Right lobe of liver (tissue), 6 donors: ENCODE measurements around the gene KRTAP9-9. TPM values are rescaled to one million over a fixed set of nuclear protein-coding genes. Genes with fewer than 3 reads are reported as not detected.
"Not testable (repeated sequence)": the region's sequence is repeated elsewhere in the genome, so short reads cannot be mapped to it uniquely, and the experiment has no call there.

ENCODE experiments used
- ATAC-seq, 4 donors: fragments of 200-7000 bp; cut with Tn5 transposase; one replicate each; pipeline ENCODE4 v1.9.1; 2020; ENCODE audit warnings: mild to moderate bottlenecking in 4 of 4, moderate library complexity in 4 of 4
- DNase-seq, 3 donors: peaks; one replicate each; pipeline ENCODE4 v3.0.0-alpha.2; 2020
- H3K27ac ChIP-seq, 3 donors: fragments of 200-600 bp; one replicate each; pipeline ENCODE4 v1.8.0; 2022
- H3K27me3 ChIP-seq, 2 donors: fragments of 200-600 bp; one replicate each; pipeline ENCODE4 v1.8.0; 2022
- H3K36me3 ChIP-seq, 4 donors: fragments of 200-600 bp; sonication (generic) in 1 of 4; one replicate each; pipeline versions ENCODE4 v1.5.1 to v1.8.0; 2017 to 2022; ENCODE audit warnings: control low read depth in 1 of 4
- H3K4me1 ChIP-seq, 4 donors: fragments of 200-600 bp; sonication (generic) in 1 of 4; one replicate each; pipeline versions ENCODE4 v1.5.1 to v1.8.0; 2017 to 2022; ENCODE audit warnings: control low read depth in 1 of 4
- H3K4me3 ChIP-seq, 3 donors: fragments of 200-600 bp; one replicate each; pipeline ENCODE4 v1.8.0; 2022
- H3K9me3 ChIP-seq, 4 donors: fragments of 200-600 bp; sonication (generic) in 1 of 4; one replicate each; pipeline versions ENCODE4 v1.5.1 to v1.8.0; 2017 to 2022; ENCODE audit warnings: control low read depth in 1 of 4
- POLR2A ChIP-seq: fragments of 450-650 bp; IDR thresholded peaks from one replicate; pipeline ENCODE4 v1.6.1; 2017; ENCODE audit warnings: antibody characterized with exemption, mild to moderate bottlenecking
- WGBS: methylation state at CpG from one replicate; pipeline ENCODE4 v1.1.6; 2018; ENCODE audit warnings: low coverage, low lambda C conversion rate; ENCODE audit not compliant: insufficient coverage; ENCODE audit errors: missing lambda C conversion rate; 5-methylcytosine and 5-hydroxymethylcytosine counted together
- intact Hi-C, 2 donors: fragments of 100-400 bp; cut with DNase I; formaldehyde crosslinking; loops; one replicate each; pipeline versions ENCODE4 v1.11.2 to v1.14.1; 2022
- total RNA-seq, 6 experiments: library from RNA; depleted of rRNA in 2 of 6; stranded (reverse); fragments of >200 nt in 2 of 6; fragmentation: NEBNext Ultra II Directional in 3 of 6; extraction: Animal tissue kit (Norgen Biotek cat#: 25700) in 3 of 6; gene quantifications; one replicate each; pipeline versions ENCODE4 v1.1.0 to v1.2.4, GENCODE V29; 2016 to 2023
- TF ChIP-seq, protein P1 (sequence below), 4 donors: fragments of 200-600 bp in 3 of 4; fragments of 450-650 bp in 1 of 4; IDR thresholded peaks; one replicate each; pipeline versions ENCODE4 v1.5.1 to v1.8.0; 2016 to 2022; ENCODE audit warnings: antibody characterized with exemption in 4 of 4, mild to moderate bottlenecking in 2 of 4
- donor health status: DM: no; HTN: yes; CAD: no.
- donor health status: DM: no; HTN: no; CAD: no.
- donor health status: DM: no; HTN: no; CAD: no.
- donor health status: DM: no; HTN: yes; CAD: no.
- donor health status: DM: no; HTN: yes; CAD: no.

Gene KRTAP9-9
- total RNA-seq, 6 experiments from 2014 or later, result not detected

- TF ChIP-seq, protein P1, sequence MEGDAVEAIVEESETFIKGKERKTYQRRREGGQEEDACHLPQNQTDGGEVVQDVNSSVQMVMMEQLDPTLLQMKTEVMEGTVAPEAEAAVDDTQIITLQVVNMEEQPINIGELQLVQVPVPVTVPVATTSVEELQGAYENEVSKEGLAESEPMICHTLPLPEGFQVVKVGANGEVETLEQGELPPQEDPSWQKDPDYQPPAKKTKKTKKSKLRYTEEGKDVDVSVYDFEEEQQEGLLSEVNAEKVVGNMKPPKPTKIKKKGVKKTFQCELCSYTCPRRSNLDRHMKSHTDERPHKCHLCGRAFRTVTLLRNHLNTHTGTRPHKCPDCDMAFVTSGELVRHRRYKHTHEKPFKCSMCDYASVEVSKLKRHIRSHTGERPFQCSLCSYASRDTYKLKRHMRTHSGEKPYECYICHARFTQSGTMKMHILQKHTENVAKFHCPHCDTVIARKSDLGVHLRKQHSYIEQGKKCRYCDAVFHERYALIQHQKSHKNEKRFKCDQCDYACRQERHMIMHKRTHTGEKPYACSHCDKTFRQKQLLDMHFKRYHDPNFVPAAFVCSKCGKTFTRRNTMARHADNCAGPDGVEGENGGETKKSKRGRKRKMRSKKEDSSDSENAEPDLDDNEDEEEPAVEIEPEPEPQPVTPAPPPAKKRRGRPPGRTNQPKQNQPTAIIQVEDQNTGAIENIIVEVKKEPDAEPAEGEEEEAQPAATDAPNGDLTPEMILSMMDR (IDR thresholded peaks at IDR 0.05), result no peak
- no peak for TF ChIP-seq POLR2A
- no peak for ATAC-seq
- intact Hi-C loops, result no loop called here
- DNase-seq, result no peak
- no peak overlapping the region for H3K27ac ChIP-seq
- H3K4me3 ChIP-seq, result no peak overlapping the region
- no peaks in the 10 kb centered on the region for H3K9me3 ChIP-seq
- peaks cover 0 to 4% of the 10 kb centered on the region in 2 donors for H3K27me3 ChIP-seq
- no peaks in the 10 kb centered on the region for H3K4me1 ChIP-seq
- H3K36me3 ChIP-seq, result no peaks in the 10 kb centered on the region
- 54% methylated on average over 2 of the region's 2 CpGs for WGBS
Measured at GRCh38 chr17:41263212-41263611, 8.0 kb downstream of the KRTAP9-9 start.

DNA sequence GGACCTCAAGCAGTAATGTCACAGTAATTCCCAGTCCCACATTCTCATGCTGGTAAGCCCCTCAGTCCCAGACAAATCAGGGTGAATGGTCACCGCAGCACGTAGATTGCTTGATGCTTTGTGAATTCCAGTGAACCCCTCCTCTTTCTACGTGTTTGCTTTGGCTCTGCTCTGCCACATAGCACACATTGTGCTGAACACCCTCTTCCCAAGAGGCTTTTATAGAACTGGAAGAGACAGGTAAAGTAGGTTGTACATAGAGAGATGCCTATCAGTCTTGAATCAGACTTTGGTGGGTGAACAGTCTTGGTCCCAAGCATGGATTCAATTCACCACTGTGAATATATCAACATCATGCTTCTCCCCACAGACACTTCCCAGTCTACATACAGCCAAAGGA, 9.4 kb downstream of the KRTAP9-9 start:
- no peak overlapping the region for H3K4me3 ChIP-seq
- no peaks in the 10 kb centered on the region for H3K36me3 ChIP-seq
- WGBS, result 50% methylated on average over 1 of the region's 3 CpGs
- intact Hi-C loops, result no loop called here
- no peak overlapping the region for H3K27ac ChIP-seq
- no peaks in the 10 kb centered on the region for H3K9me3 ChIP-seq
- no peak for TF ChIP-seq POLR2A
- TF ChIP-seq, protein P1 (IDR thresholded peaks at IDR 0.05), result no peak
- DNase-seq (no peak), ATAC-seq (no peak)
- H3K27me3 ChIP-seq, result peaks cover 0 to 1% of the 10 kb centered on the region in 2 donors
- no peaks in the 10 kb centered on the region for H3K4me1 ChIP-seq

- H3K4me3 ChIP-seq, result no peak within 1 kb of the TSS
- ATAC-seq, result no peak
- WGBS, result 46% methylated on average over 2 of the region's 2 CpGs
- TF ChIP-seq POLR2A, result no peak
- TF ChIP-seq, protein P1 (IDR thresholded peaks at IDR 0.05), result no peak
- no peaks in the 10 kb centered on the region for H3K9me3 ChIP-seq
- no peaks in the 10 kb centered on the region for H3K27me3 ChIP-seq
- intact Hi-C loops, result no loop called here
- H3K36me3 ChIP-seq, result no peaks in the 10 kb centered on the region
- H3K4me1 ChIP-seq, result no peaks in the 10 kb centered on the region
- DNase-seq, result no peak
- H3K27ac ChIP-seq, result no peak within 1 kb of the TSS
Measured at GRCh38 chr17:41265078-41265477, 9.9 kb downstream of the KRTAP9-9 start, which contains the start of gene KRTAP9-6. KRTAP9-6 (plus strand) TSS chr17:41265378; CDS start chr17:41265378, 0 bp downstream.

DNA sequence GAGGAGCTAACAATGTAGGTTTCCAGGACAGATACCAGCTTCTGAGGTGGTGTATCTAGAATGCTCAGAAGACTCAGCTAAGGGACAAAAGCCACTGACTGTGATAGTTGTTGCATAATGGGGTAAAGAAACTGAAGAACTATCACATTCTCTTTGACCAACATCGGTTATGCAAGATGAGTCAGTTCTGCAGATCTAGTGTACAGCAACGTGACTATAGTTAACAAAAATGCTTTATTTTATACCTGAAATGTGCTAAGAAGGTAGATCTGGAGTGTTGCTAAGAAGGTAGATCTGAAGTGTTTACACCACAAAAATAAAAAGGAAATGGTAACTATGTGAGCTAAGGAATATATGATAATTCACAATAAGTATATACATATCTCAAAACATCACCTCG, 12.5 kb downstream of the KRTAP9-9 start:
- 51% methylated on average over 3 of the region's 3 CpGs for WGBS
- TF ChIP-seq, protein P1 (IDR thresholded peaks at IDR 0.05), result no peak
- no peak for TF ChIP-seq POLR2A
- H3K27ac ChIP-seq, result no peak overlapping the region
- no peaks in the 10 kb centered on the region for H3K36me3 ChIP-seq
- ATAC-seq (no peak), DNase-seq (no peak)
- intact Hi-C loops, result no loop called here
- H3K9me3 ChIP-seq, result no peaks in the 10 kb centered on the region
- no peak overlapping the region for H3K4me3 ChIP-seq
- H3K4me1 ChIP-seq, result no peaks in the 10 kb centered on the region
- H3K27me3 ChIP-seq, result no peaks in the 10 kb centered on the region

GRCh38 chr17:41271323-41271722, 16.1 kb downstream of the KRTAP9-9 start:
- intact Hi-C loops, H3K36me3 ChIP-seq, ATAC-seq, H3K27me3 ChIP-seq, H3K27ac ChIP-seq, DNase-seq, H3K9me3 ChIP-seq, H3K4me3 ChIP-seq, H3K4me1 ChIP-seq: not testable (repeated sequence)
- WGBS, result no CpG with 5 or more reads among the region's 1 CpG
